ENCODE measurements around the gene RAB26.
A peak's percentile ranks its signal among the peaks of the same experiment; 100 is the strongest.

RAB26 gene

GRCh38 chr16:2178321-2179106 is 30.1 kb downstream of the RAB26 start:
- DNase-seq (ENCODE audit: low spot score) = no peak

- no peak for DNase-seq (ENCODE audit: low spot score)
Measured at GRCh38 chr16:2179107-2179501, 30.7 kb downstream of the RAB26 start.

GRCh38 chr16:2179576-2179975 is 31.2 kb downstream of the RAB26 start:
- DNase-seq (ENCODE audit: low spot score) = no peak

- no peak for DNase-seq (ENCODE audit: low spot score)
Measured at GRCh38 chr16:2180461-2180860, 32.0 kb downstream of the RAB26 start.

GRCh38 chr16:2180962-2181923 is 32.8 kb downstream of the RAB26 start:
- no peak for DNase-seq (ENCODE audit: low spot score)

GRCh38 chr16:2181952-2182351 is 33.5 kb downstream of the RAB26 start:
- no peak for DNase-seq (ENCODE audit: low spot score)

GRCh38 chr16:2183671-2184070 is 35.2 kb downstream of the RAB26 start:
- DNase-seq (ENCODE audit: low spot score) = no peak

GRCh38 chr16:2184346-2184745 is 35.9 kb downstream of the RAB26 start:
- no peak for DNase-seq (ENCODE audit: low spot score)

GRCh38 chr16:2184962-2185361 is 36.5 kb downstream of the RAB26 start:
- DNase-seq (ENCODE audit: low spot score) = no peak

GRCh38 chr16:2186064-2186463 is 37.6 kb downstream of the RAB26 start:
- DNase-seq (ENCODE audit: low spot score) = no peak

GRCh38 chr16:2186505-2186904 is 38.1 kb downstream of the RAB26 start:
- no peak for DNase-seq (ENCODE audit: low spot score)

GRCh38 chr16:2187212-2187611 is 38.8 kb downstream of the RAB26 start:
- DNase-seq (ENCODE audit: low spot score) = no peak

- DNase-seq (ENCODE audit: low spot score) = no peak
Measured at GRCh38 chr16:2188395-2188794, 40.0 kb downstream of the RAB26 start.

- DNase-seq (ENCODE audit: low spot score) = no peak
Measured at GRCh38 chr16:2189252-2189893, 40.9 kb downstream of the RAB26 start.

- no peak for DNase-seq (ENCODE audit: low spot score)
Measured at GRCh38 chr16:2190002-2190658, 41.7 kb downstream of the RAB26 start.

GRCh38 chr16:2190659-2191445 is 42.4 kb downstream of the RAB26 start:
- no peak for DNase-seq (ENCODE audit: low spot score)

GRCh38 chr16:2191446-2191706 is 43.0 kb downstream of the RAB26 start:
- no peak for DNase-seq (ENCODE audit: low spot score)

GRCh38 chr16:2194166-2194834 is 45.9 kb downstream of the RAB26 start:
- DNase-seq (ENCODE audit: low spot score) = peak; percentile 78

- DNase-seq (ENCODE audit: low spot score) = peak; percentile 80
Measured at GRCh38 chr16:2194852-2195321, 46.5 kb downstream of the RAB26 start.

Data from SK-N-DZ (cell line).